Breast epithelium (tissue), 3 donors: ENCODE data around the gene ZNF576.

Experiments
- CTCF ChIP-seq, 3 donors: fragments of 450-650 bp; IDR thresholded peaks; one replicate each; pipeline ENCODE4 v1.5.1; 2016 to 2017; ENCODE audit warnings: antibody characterized with exemption in 3 of 3, mild to moderate bottlenecking in 3 of 3, moderate library complexity in 3 of 3
- POLR2A ChIP-seq: fragments of 450-650 bp; IDR thresholded peaks from one replicate; pipeline ENCODE4 v1.6.1; 2016; ENCODE audit warnings: antibody characterized with exemption, mild to moderate bottlenecking, moderate library complexity
- POLR2AphosphoS5 ChIP-seq, 3 donors: sonication (generic); formaldehyde crosslinking; IDR thresholded peaks; one replicate each; pipeline ENCODE4 v1.6.1; 2017; ENCODE audit warnings: antibody characterized with exemption in 3 of 3

- TF ChIP-seq CTCF (IDR thresholded peaks at IDR 0.05) (no peak), POLR2AphosphoS5 (IDR thresholded peaks at IDR 0.05) (no peak), POLR2A (no peak)
Measured at GRCh38 chr19:43612374-43612773, 16.0 kb downstream of the ZNF576 start.
